Measurements from ENCODE around the gene NCR3LG1.

GRCh38 chr11:17378655-17379054, 27.1 kb downstream of the NCR3LG1 start:
- TF ChIP-seq ZBED1 (IDR thresholded peaks at IDR 0.05) (no peak), GABPB1 (CRISPR knock-in tag; IDR thresholded peaks at IDR 0.05) (no peak), MYNN (IDR thresholded peaks at IDR 0.05) (no peak), MYNN (CRISPR knock-in tag; IDR thresholded peaks at IDR 0.05) (no peak)

All from K562 (cell line).